H9 (cell line): Measurements from ENCODE around the gene BCL6B. TPM values are rescaled to one million over a fixed set of nuclear protein-coding genes. Genes with fewer than 3 reads are reported as not detected.

Experiments used
- DNase-seq: peaks from one replicate; pipeline ENCODE4 v3.0.0-alpha.2; 2017
- H2AFZ ChIP-seq: one replicate; pipeline ENCODE4 v1.6.1; 2013; ENCODE audit warnings: mild to moderate bottlenecking, low read length, control low read depth, moderate library complexity
- H2AK5ac ChIP-seq: 2 replicates; pipeline ENCODE4 v1.6.1; 2013; ENCODE audit warnings: low read length, control low read depth, mixed read lengths; ENCODE audit not compliant: insufficient read length
- H2BK120ac ChIP-seq: one replicate; pipeline ENCODE4 v1.6.1; 2013; ENCODE audit warnings: low read depth, mild to moderate bottlenecking, low read length, control low read depth, inconsistent platforms; ENCODE audit not compliant: poor library complexity, severe bottlenecking
- H2BK12ac ChIP-seq: 2 replicates; pipeline ENCODE4 v1.6.1; 2013; ENCODE audit warnings: low read length, control low read depth, mixed read lengths, low read depth; ENCODE audit not compliant: insufficient read length
- H2BK15ac ChIP-seq: 2 replicates; pipeline ENCODE4 v1.6.1; 2013; ENCODE audit warnings: low read depth, low read length, control low read depth
- H2BK20ac ChIP-seq: one replicate; pipeline ENCODE4 v1.6.1; 2013; ENCODE audit warnings: low read depth, mild to moderate bottlenecking, low read length, control low read depth, inconsistent platforms; ENCODE audit not compliant: poor library complexity, severe bottlenecking
- H2BK5ac ChIP-seq: 2 replicates; pipeline ENCODE4 v1.6.1; 2013; ENCODE audit warnings: low read length, control low read depth, mixed read lengths; ENCODE audit not compliant: insufficient read length
- H3K14ac ChIP-seq: 2 replicates; pipeline ENCODE4 v1.6.1; 2013; ENCODE audit warnings: low read length, control low read depth; ENCODE audit not compliant: insufficient read depth
- H3K18ac ChIP-seq: 2 replicates; pipeline ENCODE4 v1.6.1; 2013; ENCODE audit warnings: low read depth, mild to moderate bottlenecking, mixed read lengths, low read length, control low read depth; ENCODE audit not compliant: insufficient read length
- H3K23ac ChIP-seq: 2 replicates; pipeline ENCODE4 v1.6.1; 2013; ENCODE audit warnings: low read length, control low read depth, mixed read lengths, low read depth; ENCODE audit not compliant: insufficient read length
- H3K23me2 ChIP-seq: 2 replicates; pipeline ENCODE4 v1.6.1; 2013; ENCODE audit warnings: low read depth, mild to moderate bottlenecking, mixed read lengths, low read length, control low read depth; ENCODE audit not compliant: insufficient read length, poor library complexity, severe bottlenecking
- H3K27ac ChIP-seq: 2 replicates; pipeline ENCODE4 v1.5.1; 2013; ENCODE audit warnings: low read length, control low read depth, mixed read lengths, low read depth; ENCODE audit not compliant: insufficient read length
- H3K27me3 ChIP-seq: 2 replicates; pipeline ENCODE4 v1.6.1; 2013; ENCODE audit warnings: low read length, control low read depth, inconsistent platforms; ENCODE audit not compliant: insufficient read depth
- H3K4ac ChIP-seq: 2 replicates; pipeline ENCODE4 v1.6.1; 2013; ENCODE audit warnings: low read depth, mild to moderate bottlenecking, control low read depth, inconsistent platforms, low read length, moderate library complexity
- H3K4me1 ChIP-seq: 2 replicates; pipeline ENCODE4 v1.6.1; 2013; ENCODE audit warnings: low read length, control low read depth, inconsistent platforms; ENCODE audit not compliant: insufficient read depth
- H3K4me2 ChIP-seq: 2 replicates; pipeline ENCODE4 v1.6.1; 2013; ENCODE audit warnings: low read length, control low read depth, mixed read lengths; ENCODE audit not compliant: insufficient read length, insufficient read depth
- H3K56ac ChIP-seq: 2 replicates; pipeline ENCODE4 v1.6.1; 2013; ENCODE audit warnings: low read depth, mild to moderate bottlenecking, mixed read lengths, low read length, control low read depth; ENCODE audit not compliant: insufficient read length
- H3K79me1 ChIP-seq: 2 replicates; pipeline ENCODE4 v1.6.1; 2013; ENCODE audit warnings: low read depth, mild to moderate bottlenecking, moderate library complexity, low read length, control low read depth, inconsistent platforms; ENCODE audit not compliant: insufficient read depth, poor library complexity, severe bottlenecking
- H3K79me2 ChIP-seq: 2 replicates; pipeline ENCODE4 v1.6.1; 2013; ENCODE audit warnings: low read length, control low read depth, inconsistent platforms; ENCODE audit not compliant: insufficient read depth
- H3K9ac ChIP-seq: 2 replicates; pipeline ENCODE4 v1.6.1; 2013; ENCODE audit warnings: low read length, control low read depth, mixed read lengths; ENCODE audit not compliant: insufficient read length; ENCODE audit errors: extremely low read depth
- H3K9me3 ChIP-seq: one replicate; pipeline ENCODE4 v1.6.1; 2013; ENCODE audit warnings: low read depth, low read length, inconsistent platforms; ENCODE audit not compliant: control insufficient read depth
- H3T11ph ChIP-seq: one replicate; pipeline ENCODE4 v1.6.1; 2013; ENCODE audit warnings: mild to moderate bottlenecking, low read length, control low read depth, inconsistent platforms
- H4K20me1 ChIP-seq: one replicate; pipeline ENCODE4 v1.6.1; 2013; ENCODE audit not compliant: control insufficient read depth, insufficient read length, insufficient read depth
- H4K5ac ChIP-seq: 2 replicates; pipeline ENCODE4 v1.6.1; 2013; ENCODE audit warnings: low read depth, mild to moderate bottlenecking, mixed read lengths, low read length, control low read depth; ENCODE audit not compliant: insufficient read length
- H4K8ac ChIP-seq: replicated peaks from 2 replicates; pipeline ENCODE4 v1.6.1; 2013; ENCODE audit warnings: low read length, control low read depth, mixed read lengths, low read depth; ENCODE audit not compliant: insufficient read length
- H4K91ac ChIP-seq: 2 replicates; pipeline ENCODE4 v1.6.1; 2013; ENCODE audit warnings: low read depth, mild to moderate bottlenecking, moderate library complexity, mixed read lengths, low read length, control low read depth; ENCODE audit not compliant: insufficient read length
- H3K27ac Mint-ChIP-seq, 3 experiments: 2 replicates in 2 of 3; 3 replicates in 1 of 3; pipeline ENCODE4 v1.8.0; 2020 to 2021; ENCODE audit warnings: mixed read lengths in 3 of 3, mild to moderate bottlenecking in 1 of 3, moderate library complexity in 1 of 3
- H3K27me3 Mint-ChIP-seq: 2 replicates; pipeline ENCODE4 v1.8.0; 2021; ENCODE audit warnings: low read depth, mild to moderate bottlenecking, moderate library complexity, mixed read lengths
- H3K36me3 Mint-ChIP-seq, 3 experiments: 2 replicates in 2 of 3; 3 replicates in 1 of 3; pipeline ENCODE4 v1.8.0; 2020 to 2021; ENCODE audit warnings: low read depth in 3 of 3, mixed read lengths in 3 of 3; ENCODE audit not compliant: insufficient read depth in 1 of 3
- H3K4me1 Mint-ChIP-seq, 2 experiments: 2 replicates each; pipeline ENCODE4 v1.8.0; 2020; ENCODE audit warnings: mixed read lengths in 2 of 2
- H3K4me3 Mint-ChIP-seq, 2 experiments: 2 replicates in 1 of 2; 3 replicates in 1 of 2; pipeline ENCODE4 v1.8.0; 2020 to 2021; ENCODE audit warnings: mild to moderate bottlenecking in 2 of 2, mixed read lengths in 2 of 2, moderate library complexity in 1 of 2
- H3K9me3 Mint-ChIP-seq, 2 experiments: 2 replicates in 1 of 2; 3 replicates in 1 of 2; pipeline ENCODE4 v1.8.0; 2020; ENCODE audit warnings: mild to moderate bottlenecking in 2 of 2, mixed read lengths in 2 of 2, moderate library complexity in 1 of 2
- WGBS: extraction: QIAGEN DNeasy Blood & Tissue Kit; methylation state at CpG from one replicate; pipeline ENCODE4 v1.1.7; 2013; ENCODE audit warnings: missing lambda C conversion rate, low lambda C conversion rate, mixed read lengths; ENCODE audit not compliant: insufficient read length; ENCODE audit errors: extremely low coverage; 5-methylcytosine and 5-hydroxymethylcytosine counted together
- total RNA-seq: library from RNA; stranded (reverse); gene quantifications from 2 replicates; pipeline ENCODE4 v1.2.1, GENCODE V29; 2021
- TF ChIP-seq, protein P1 (sequence below): fragments of 200-600 bp; sonication (generic); conservative IDR thresholded peaks from 3 replicates; pipeline ENCODE4 v1.8.0; 2021; ENCODE audit warnings: antibody characterized with exemption, mild to moderate bottlenecking

Gene BCL6B
- total RNA-seq, 1 experiment from 2014 or later, result 3.3 TPM

DNA sequence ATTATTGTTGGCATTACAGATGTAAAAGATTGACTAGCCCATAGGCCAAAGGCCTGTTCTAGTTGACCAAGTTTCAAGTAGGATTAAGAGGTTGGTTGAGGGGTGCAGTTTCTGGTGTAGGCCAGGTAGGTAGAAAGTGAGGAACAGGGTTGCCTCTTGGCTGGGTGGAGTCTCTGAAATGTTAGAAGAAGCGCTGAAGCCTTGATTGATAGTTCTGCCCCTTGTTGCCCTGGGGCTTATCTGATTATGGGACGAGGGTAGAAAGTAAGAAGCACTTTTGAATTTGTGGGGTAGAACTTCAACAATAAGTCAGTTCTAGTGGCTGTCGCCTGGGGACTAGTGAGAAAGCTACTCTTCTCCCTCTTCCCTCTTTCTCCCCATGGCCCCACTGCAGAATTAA, 6.2 kb downstream of the BCL6B start:
- Histone ChIP-seq H4K5ac (no peak overlapping the region), H2BK20ac (no peak overlapping the region), H3K4me1 (no peaks in the 10 kb centered on the region), H3K14ac (no peak overlapping the region), H3K9ac (no peak overlapping the region), H3K79me2 (no peaks in the 10 kb centered on the region), H4K8ac (no peak overlapping the region), H2AK5ac (no peak overlapping the region), H3K9me3 (no peaks in the 10 kb centered on the region), H3K4ac (no peak overlapping the region), H4K20me1 (no peaks in the 10 kb centered on the region), H2BK120ac (no peak overlapping the region), H3K27me3 (no peaks in the 10 kb centered on the region), H4K91ac (no peak overlapping the region), H2AFZ (no peak overlapping the region), H3K4me2 (no peak overlapping the region), H2BK15ac (no peak overlapping the region), H3T11ph (no peak overlapping the region), H3K23ac (no peak overlapping the region), H3K18ac (no peak overlapping the region), H3K56ac (no peak overlapping the region), H2BK12ac (no peak overlapping the region), H3K79me1 (no peaks in the 10 kb centered on the region), H3K23me2 (no peaks in the 10 kb centered on the region), H2BK5ac (no peak overlapping the region), H3K27ac (no peak overlapping the region)
- no peak for DNase-seq
- Mint-ChIP-seq H3K4me3 (no peak overlapping the region), H3K27ac (no peak overlapping the region), H3K36me3 (peaks cover 10 to 47% (median 27%) of the 10 kb centered on the region in 3 experiments), H3K27me3 (peaks cover 13% of the 10 kb centered on the region), H3K4me1 (peaks cover 2 to 3% of the 10 kb centered on the region in 2 experiments; a peak in 3 of 4 replicates), H3K9me3 (no peaks in the 10 kb centered on the region)
- WGBS, result no CpG with 5 or more reads among the region's 3 CpGs
- TF ChIP-seq, protein P1, sequence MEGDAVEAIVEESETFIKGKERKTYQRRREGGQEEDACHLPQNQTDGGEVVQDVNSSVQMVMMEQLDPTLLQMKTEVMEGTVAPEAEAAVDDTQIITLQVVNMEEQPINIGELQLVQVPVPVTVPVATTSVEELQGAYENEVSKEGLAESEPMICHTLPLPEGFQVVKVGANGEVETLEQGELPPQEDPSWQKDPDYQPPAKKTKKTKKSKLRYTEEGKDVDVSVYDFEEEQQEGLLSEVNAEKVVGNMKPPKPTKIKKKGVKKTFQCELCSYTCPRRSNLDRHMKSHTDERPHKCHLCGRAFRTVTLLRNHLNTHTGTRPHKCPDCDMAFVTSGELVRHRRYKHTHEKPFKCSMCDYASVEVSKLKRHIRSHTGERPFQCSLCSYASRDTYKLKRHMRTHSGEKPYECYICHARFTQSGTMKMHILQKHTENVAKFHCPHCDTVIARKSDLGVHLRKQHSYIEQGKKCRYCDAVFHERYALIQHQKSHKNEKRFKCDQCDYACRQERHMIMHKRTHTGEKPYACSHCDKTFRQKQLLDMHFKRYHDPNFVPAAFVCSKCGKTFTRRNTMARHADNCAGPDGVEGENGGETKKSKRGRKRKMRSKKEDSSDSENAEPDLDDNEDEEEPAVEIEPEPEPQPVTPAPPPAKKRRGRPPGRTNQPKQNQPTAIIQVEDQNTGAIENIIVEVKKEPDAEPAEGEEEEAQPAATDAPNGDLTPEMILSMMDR, result no peak
